AG10803 (cell line): ENCODE data around the gene PNO1.
"Not testable (repeated sequence)": the region's sequence is repeated elsewhere in the genome, so short reads cannot be mapped to it uniquely, and the experiment has no call there.

Experiments
- DNase-seq: peaks from one replicate; pipeline ENCODE4 v3.0.0; 2010; ENCODE audit warnings: low read depth
- H3K4me3 ChIP-seq: 2 replicates; pipeline ENCODE4 v1.5.1; 2011; ENCODE audit warnings: mild to moderate bottlenecking, low read length, control low read depth
- TF ChIP-seq, protein P1 (sequence below): conservative IDR thresholded peaks from 2 replicates; pipeline ENCODE4 v1.5.1; 2011; ENCODE audit warnings: mild to moderate bottlenecking, low read length, control low read depth, inconsistent platforms

The PNO1 gene

DNA sequence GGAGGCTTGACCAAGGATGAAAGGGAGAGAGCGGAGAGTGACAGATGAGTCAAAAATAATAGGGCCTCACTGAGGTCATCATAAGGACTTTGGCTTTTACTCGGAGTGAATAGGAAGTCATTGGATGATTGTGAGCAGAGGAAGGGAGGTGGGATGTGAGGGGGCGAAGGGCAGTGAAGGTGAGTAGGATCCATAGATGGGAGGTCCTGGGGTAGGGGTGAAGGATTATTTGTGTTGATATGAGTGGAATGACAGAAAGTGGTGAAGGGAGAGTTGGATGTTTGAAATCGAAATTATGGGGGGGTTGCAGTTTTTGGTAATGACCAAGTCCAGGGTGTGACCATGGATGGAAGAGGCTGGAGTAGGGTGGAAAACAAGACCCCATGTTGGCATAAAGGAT is 14.0 kb downstream of the PNO1 start:
- no peak overlapping the region for H3K4me3 ChIP-seq
- TF ChIP-seq, protein P1, sequence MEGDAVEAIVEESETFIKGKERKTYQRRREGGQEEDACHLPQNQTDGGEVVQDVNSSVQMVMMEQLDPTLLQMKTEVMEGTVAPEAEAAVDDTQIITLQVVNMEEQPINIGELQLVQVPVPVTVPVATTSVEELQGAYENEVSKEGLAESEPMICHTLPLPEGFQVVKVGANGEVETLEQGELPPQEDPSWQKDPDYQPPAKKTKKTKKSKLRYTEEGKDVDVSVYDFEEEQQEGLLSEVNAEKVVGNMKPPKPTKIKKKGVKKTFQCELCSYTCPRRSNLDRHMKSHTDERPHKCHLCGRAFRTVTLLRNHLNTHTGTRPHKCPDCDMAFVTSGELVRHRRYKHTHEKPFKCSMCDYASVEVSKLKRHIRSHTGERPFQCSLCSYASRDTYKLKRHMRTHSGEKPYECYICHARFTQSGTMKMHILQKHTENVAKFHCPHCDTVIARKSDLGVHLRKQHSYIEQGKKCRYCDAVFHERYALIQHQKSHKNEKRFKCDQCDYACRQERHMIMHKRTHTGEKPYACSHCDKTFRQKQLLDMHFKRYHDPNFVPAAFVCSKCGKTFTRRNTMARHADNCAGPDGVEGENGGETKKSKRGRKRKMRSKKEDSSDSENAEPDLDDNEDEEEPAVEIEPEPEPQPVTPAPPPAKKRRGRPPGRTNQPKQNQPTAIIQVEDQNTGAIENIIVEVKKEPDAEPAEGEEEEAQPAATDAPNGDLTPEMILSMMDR: no peak
- DNase-seq: no peak

DNA sequence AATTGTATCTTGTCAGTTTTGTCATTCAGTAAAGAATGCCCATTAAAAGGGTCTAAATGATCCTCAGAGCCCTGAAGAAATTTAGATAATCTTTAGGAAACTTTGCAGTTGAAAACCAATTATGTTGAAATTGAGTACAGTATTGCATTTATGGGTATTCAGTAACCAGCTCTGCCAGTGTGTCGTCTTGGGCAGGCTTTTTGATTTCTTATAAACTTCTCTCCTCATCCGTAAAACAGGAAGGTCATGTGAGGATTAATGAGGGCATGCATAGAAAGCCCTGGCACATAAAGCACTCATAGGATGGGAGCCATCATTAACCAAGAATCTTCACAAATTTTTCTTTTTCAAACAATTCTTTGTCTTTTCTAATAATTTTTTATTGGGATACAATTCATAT is 14.8 kb downstream of the PNO1 start:
- no peak for DNase-seq
- no peak overlapping the region for H3K4me3 ChIP-seq
- TF ChIP-seq, protein P1: no peak

DNA sequence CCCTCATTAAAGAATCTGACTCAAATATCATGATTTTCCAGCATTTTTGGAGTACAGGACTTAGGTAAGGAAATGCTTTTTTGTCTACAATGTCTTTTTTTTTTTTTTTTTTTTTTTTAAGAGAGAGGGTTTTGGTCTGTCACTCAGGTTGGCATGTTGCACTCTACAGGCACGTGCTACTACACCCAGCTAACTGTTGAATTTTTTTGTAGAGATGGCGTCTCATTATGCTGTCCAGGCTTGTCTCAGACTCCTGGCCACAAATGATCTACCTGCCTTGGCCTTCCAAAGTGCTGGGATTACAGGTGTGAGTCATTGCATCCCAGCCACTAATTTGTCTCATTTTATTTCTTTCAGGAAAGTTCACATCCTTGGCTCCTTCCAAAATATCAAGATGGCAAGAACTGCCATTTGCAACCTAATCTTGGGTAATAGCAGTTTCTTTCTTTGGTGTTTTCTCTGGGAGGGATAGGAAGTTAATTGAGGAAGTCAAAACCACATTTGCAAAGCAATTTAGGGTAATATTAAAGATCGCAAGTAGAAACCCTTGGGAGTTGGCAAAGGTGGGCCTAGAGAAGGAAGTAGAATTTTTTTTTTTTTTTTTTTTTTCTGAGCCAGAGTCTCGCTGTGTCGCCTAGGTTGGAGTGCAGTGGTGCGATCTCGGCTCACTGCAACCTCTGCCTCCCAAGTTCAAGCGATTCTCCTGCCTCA is 15.5 kb downstream of the PNO1 start:
- no peak overlapping the region for H3K4me3 ChIP-seq
- no peak for DNase-seq
- TF ChIP-seq, protein P1: no peak

DNA sequence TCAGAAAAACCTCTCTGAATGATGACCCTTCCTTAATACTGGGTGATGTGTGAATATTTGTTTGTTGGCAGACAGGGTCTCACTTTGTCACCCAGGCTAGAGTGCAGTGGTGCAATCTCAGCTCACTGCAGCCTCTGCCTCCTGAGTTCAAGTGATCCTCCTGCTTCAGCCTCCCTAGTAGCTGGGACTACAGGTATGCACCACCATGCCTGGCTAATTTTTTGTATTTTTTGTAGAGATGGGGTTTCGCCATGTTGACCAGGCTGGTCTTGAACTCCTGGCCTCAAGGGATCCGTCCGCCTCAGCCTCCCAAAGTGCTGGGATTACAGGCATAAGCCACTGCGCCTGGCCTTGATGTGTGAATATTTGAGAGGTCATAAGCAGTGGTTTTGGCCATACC is 17.5 kb downstream of the PNO1 start:
- not testable (repeated sequence) for DNase-seq, H3K4me3 ChIP-seq

DNA sequence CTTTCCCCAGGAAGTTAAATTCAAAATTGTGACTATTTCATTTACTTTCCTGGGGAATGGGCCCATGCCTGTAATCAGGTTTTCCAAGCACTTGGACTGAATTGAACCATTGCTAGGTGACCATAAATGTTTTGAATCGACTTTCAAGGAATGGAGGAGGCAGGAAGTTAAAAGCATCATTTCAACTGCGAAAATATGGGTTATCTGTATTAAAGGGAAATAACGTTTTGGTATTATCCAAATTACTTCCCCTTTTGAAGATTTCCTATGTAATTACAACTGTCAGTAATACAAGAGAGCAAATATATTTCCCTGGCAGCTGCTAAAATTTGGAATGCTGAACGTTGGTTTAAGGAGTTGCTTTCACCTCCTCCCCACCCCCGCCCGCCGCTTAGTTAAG is 19.0 kb downstream of the PNO1 start:
- H3K4me3 ChIP-seq: no peak overlapping the region
- TF ChIP-seq, protein P1: no peak
- no peak for DNase-seq

DNA sequence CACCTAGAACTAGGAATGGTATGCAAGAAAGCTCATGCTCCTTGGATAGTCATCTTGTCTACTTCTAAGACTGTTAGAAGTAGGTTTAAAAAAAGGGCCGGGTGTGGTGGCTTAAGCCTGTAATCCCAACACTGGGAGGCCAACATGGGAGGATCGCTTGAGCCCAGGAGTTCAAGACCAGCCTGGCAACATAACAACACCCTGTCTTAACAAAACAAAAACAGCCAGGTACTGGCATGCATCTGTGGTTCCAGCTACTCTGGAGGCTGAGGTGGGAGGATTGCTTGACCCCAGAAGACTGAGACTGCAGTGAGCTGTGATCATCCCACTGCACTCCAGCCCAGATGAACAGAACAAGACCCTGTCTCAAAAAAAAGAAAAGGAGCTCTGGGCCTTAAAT is 19.9 kb downstream of the PNO1 start:
- TF ChIP-seq, protein P1: no peak
- DNase-seq: no peak
- H3K4me3 ChIP-seq: no peak overlapping the region

DNA sequence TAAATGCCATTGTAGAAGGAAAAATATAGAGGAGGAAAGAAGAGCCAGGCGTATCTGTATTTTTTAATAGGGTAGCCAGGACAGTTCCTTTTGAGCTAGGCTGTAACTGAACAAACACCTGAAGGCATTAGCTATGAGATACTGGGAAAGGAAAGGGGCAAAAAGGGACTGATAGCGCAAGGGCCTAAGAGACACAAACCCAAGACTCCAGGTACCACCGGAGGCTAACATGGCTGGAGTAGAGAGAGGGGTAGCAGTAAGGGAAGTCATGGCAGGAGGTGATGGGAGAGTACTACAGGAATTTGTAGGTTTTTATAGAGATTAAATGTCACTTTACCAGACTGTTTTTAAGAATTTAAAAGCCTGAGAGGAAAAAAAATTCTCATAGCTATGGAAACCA is 20.7 kb downstream of the PNO1 start:
- H3K4me3 ChIP-seq: no peak overlapping the region
- TF ChIP-seq, protein P1: no peak
- DNase-seq: no peak
